Spinal cord (tissue), 10 donors: ENCODE data around the gene PMCH. TPM values are rescaled to one million over a fixed set of nuclear protein-coding genes. Genes with fewer than 3 reads are reported as not detected.
"Not testable (repeated sequence)": the region's sequence is repeated elsewhere in the genome, so short reads cannot be mapped to it uniquely, and the experiment has no call there.

ENCODE experiments used
- DNase-seq, 6 donors: peaks; one replicate each; pipeline versions ENCODE4 v3.0.0 to v3.0.0-alpha.2; 2013 to 2015; ENCODE audit warnings: low spot score in 6 of 6, low read depth in 4 of 6
- H3K27ac ChIP-seq: one replicate; pipeline ENCODE4 v1.5.1; 2013; ENCODE audit warnings: low read depth, low read length, control low read depth
- H3K27me3 ChIP-seq: one replicate; pipeline ENCODE4 v1.6.1; 2013; ENCODE audit warnings: low read length; ENCODE audit not compliant: control insufficient read depth, insufficient read depth
- H3K36me3 ChIP-seq: one replicate; pipeline ENCODE4 v1.6.1; 2013; ENCODE audit warnings: low read length; ENCODE audit not compliant: control insufficient read depth, insufficient read depth
- H3K4me1 ChIP-seq: one replicate; pipeline ENCODE4 v1.6.1; 2013; ENCODE audit warnings: low read length; ENCODE audit not compliant: control insufficient read depth, insufficient read depth
- H3K4me3 ChIP-seq: one replicate; pipeline ENCODE4 v1.5.1; 2013; ENCODE audit warnings: low read depth, low read length, control low read depth
- H3K9me3 ChIP-seq: one replicate; pipeline ENCODE4 v1.6.1; 2013; ENCODE audit warnings: low read length; ENCODE audit not compliant: control insufficient read depth, insufficient read depth
- WGBS: methylation state at CpG from one replicate; pipeline ENCODE4 v1.1.5; 2013; ENCODE audit warnings: missing lambda C conversion rate; ENCODE audit not compliant: insufficient coverage; 5-methylcytosine and 5-hydroxymethylcytosine counted together
- long read RNA-seq, 4 donors: transcript quantifications; one replicate each; lab custom pipeline, GENCODE V29; 2026
- polyA plus RNA-seq, 2 donors: library from polyadenylated mRNA; unstranded; fragments of 120-200 nt; gene quantifications; one replicate each; pipeline ENCODE4 v1.2.1, GENCODE V29; 2013; ENCODE audit not compliant: insufficient read length in 2 of 2
- total RNA-seq, 2 donors: library from RNA; depleted of rRNA in 1 of 2; stranded (reverse); fragments of 120-200 nt in 1 of 2; fragments of >200 nt in 1 of 2; gene quantifications; one replicate each; pipeline versions ENCODE4 v1.2.3 to v1.2.4, GENCODE V29; 2013 to 2014
- donor health status: healthy.

The PMCH gene, protein sequence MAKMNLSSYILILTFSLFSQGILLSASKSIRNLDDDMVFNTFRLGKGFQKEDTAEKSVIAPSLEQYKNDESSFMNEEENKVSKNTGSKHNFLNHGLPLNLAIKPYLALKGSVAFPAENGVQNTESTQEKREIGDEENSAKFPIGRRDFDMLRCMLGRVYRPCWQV
- under 1 TPM in 1 of 2 donors, not detected in 1; 0.33 TPM for total RNA-seq
- polyA plus RNA-seq: under 1 TPM; 0.48 to 0.79 TPM
- long read RNA-seq, donor 1: 0 reads
- long read RNA-seq, donor 2: 0 reads
- long read RNA-seq, donor 3: 0 reads
- long read RNA-seq, donor 4: 0 reads

DNA sequence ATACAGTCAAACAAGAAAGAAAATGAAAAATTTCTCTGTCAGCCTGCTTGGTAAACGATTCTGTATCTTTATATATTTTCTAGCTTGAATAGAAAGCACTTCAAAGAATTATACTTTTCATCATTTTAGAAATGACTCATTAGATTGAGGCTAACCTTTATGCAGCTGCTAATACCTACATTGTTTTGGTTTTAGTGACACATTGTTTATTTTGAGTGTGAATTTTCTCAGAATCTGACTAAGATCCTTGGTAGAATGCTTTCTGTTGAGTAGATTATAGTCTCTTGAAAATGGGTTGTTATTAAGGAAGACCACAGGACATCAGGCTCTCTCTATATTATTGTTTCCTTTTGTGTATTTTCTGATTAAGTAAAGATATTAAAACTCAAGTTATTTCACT, at the start of gene PMCH:
TSS of gene PMCH (minus strand) at position 45 of the 400 bp plus-strand sequence. CDS start 63 bp downstream, outside the sequence.
- no peak for DNase-seq
- no CpG with 5 or more reads among the region's 1 CpG for WGBS
- no peaks in the 10 kb centered on the region for H3K36me3 ChIP-seq
- H3K27ac ChIP-seq: no peak within 1 kb of the TSS
- H3K4me1 ChIP-seq: no peaks in the 10 kb centered on the region
- no peaks in the 10 kb centered on the region for H3K9me3 ChIP-seq
- H3K4me3 ChIP-seq: no peak within 1 kb of the TSS
- H3K27me3 ChIP-seq: no peaks in the 10 kb centered on the region

DNA sequence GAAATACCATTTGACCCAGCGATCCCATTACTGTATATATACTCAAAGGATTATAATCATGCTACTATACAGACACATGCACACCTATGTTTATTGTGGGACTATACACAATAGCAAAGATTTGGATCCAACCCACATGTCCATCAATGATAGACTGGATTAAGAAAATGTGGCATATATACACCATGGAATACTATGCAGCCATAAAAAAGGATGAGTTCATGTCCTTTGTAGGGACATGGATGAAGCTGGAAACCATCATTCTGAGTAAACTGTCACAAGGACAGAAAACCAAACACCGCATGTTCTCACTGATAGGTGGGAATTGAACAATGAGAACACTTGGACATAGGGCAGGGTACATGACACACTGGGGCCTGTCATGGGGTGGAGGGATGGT, 43.2 kb upstream of the PMCH start:
- not testable (repeated sequence) for H3K4me1 ChIP-seq, H3K4me3 ChIP-seq, H3K9me3 ChIP-seq, H3K36me3 ChIP-seq, H3K27ac ChIP-seq, DNase-seq, H3K27me3 ChIP-seq
- WGBS: no CpG with 5 or more reads among the region's 2 CpGs

DNA sequence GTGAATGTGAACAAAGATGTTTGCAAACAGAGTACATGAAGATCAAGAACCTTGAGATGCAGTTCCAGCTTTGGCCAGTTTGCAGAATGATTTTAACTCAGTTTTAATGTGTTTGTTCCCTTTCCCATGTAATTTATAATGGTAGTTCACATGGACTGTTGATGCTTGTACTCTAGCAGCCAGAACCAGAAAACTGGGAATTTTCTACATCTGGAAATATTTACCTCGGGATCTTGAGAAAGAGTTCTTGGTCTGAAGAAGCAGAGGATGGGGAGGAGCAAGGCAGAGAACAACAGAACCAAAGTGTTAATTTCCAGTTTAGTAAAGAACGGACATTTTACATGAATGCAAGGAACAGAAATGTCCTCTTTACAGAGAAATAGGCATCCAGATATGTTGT, 37.0 kb upstream of the PMCH start:
- H3K27me3 ChIP-seq: no peaks in the 10 kb centered on the region
- no peaks in the 10 kb centered on the region for H3K9me3 ChIP-seq
- DNase-seq: no peak
- H3K27ac ChIP-seq: no peak overlapping the region
- no peaks in the 10 kb centered on the region for H3K36me3 ChIP-seq
- WGBS: 88% methylated on average over 1 of the region's 2 CpGs
- no peak overlapping the region for H3K4me3 ChIP-seq
- no peaks in the 10 kb centered on the region for H3K4me1 ChIP-seq

DNA sequence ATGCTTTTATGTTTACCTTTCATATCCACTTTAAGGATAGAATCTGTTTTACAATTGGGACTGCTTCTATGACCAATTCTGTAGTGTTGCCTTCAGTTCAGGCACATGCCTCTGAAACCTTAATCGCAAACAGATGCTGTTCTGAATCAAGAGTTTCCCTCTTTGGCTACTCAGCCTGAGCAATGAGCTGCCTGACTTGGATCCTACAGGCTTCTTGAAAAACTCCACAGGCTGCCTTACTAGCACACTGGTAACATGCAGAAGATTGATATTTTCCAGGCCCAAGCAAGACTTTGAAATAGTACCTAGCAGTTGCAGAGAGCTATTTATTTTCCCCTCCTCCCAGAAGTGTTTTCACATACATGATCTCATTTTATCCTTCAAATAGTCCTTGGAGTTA, 34.8 kb upstream of the PMCH start:
- H3K36me3 ChIP-seq: no peaks in the 10 kb centered on the region
- H3K27me3 ChIP-seq: no peaks in the 10 kb centered on the region
- H3K9me3 ChIP-seq: no peaks in the 10 kb centered on the region
- peak in 1 of 6 donors; percentile 6 for DNase-seq
- no peaks in the 10 kb centered on the region for H3K4me1 ChIP-seq
- no peak overlapping the region for H3K27ac ChIP-seq
- WGBS: 94% methylated on average over 1 of the region's 1 CpG
- no peak overlapping the region for H3K4me3 ChIP-seq

DNA sequence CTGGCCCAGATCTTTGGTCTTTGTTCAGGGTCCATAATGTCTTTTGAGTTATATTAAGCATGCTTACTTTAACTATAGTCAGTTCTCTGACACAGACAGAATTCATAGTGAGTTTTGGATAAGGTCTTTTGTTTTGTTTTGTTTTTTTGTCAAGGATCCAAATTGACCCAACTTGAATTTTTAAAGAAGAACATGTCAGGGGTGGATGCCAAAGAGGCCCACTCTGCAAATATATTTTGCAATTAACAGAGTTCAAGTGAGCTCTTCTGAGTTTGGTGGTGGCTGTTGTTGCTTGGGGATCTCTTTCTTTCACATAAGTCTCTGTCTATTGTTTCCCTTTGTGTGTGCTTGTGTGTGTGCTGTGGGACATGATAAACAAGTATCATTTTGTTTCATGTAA, 34.4 kb upstream of the PMCH start:
- no peak overlapping the region for H3K27ac ChIP-seq
- no peaks in the 10 kb centered on the region for H3K9me3 ChIP-seq
- H3K27me3 ChIP-seq: no peaks in the 10 kb centered on the region
- peak in 1 of 6 donors; percentile 1 for DNase-seq
- no peaks in the 10 kb centered on the region for H3K36me3 ChIP-seq
- H3K4me3 ChIP-seq: no peak overlapping the region
- H3K4me1 ChIP-seq: no peaks in the 10 kb centered on the region

DNA sequence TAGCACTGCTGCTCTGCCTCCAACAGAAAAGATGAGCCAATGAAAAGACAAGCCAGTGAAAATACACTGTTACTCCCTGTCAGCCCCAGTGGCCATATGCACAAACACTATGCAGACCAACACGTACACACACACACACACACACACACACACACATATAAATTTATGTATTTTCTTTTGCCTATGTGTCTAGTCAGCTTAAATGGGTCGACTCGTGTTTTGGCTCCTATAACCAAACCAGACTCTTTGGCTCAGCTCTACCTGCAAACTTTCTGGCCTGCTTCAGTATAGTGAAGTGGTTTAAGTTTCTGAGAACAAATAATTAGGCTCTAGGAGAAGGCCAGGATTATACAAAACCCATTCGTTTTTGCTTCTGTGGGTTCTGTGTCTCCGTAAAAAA, 30.3 kb upstream of the PMCH start:
- Histone ChIP-seq H3K27me3 (no peaks in the 10 kb centered on the region), H3K9me3 (no peaks in the 10 kb centered on the region), H3K27ac (no peak overlapping the region), H3K4me1 (no peaks in the 10 kb centered on the region), H3K36me3 (no peaks in the 10 kb centered on the region), H3K4me3 (no peak overlapping the region)
- no peak for DNase-seq
- WGBS: no CpG with 5 or more reads among the region's 5 CpGs

DNA sequence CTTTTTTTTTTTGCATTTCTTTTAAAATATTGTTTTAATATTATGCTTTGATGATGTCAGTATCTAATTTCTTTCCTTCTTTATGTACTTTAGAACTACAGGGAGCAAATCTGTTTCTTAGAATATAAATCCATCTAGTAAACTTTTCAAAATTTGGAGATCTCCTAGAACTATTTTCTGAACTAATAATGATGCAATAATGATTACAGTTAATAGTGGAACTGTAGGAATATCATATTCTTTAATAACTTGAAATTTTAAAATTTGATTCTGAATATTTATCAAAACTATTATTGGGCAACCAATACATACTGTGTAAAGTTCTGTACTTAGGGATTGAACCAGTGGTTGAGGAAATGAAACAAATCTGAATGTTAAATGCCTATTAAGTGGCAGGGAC, 23.1 kb upstream of the PMCH start:
- DNase-seq: no peak
- no peaks in the 10 kb centered on the region for H3K27me3 ChIP-seq
- H3K27ac ChIP-seq: no peak overlapping the region
- H3K36me3 ChIP-seq: no peaks in the 10 kb centered on the region
- no peak overlapping the region for H3K4me3 ChIP-seq
- H3K9me3 ChIP-seq: no peaks in the 10 kb centered on the region
- no peaks in the 10 kb centered on the region for H3K4me1 ChIP-seq

DNA sequence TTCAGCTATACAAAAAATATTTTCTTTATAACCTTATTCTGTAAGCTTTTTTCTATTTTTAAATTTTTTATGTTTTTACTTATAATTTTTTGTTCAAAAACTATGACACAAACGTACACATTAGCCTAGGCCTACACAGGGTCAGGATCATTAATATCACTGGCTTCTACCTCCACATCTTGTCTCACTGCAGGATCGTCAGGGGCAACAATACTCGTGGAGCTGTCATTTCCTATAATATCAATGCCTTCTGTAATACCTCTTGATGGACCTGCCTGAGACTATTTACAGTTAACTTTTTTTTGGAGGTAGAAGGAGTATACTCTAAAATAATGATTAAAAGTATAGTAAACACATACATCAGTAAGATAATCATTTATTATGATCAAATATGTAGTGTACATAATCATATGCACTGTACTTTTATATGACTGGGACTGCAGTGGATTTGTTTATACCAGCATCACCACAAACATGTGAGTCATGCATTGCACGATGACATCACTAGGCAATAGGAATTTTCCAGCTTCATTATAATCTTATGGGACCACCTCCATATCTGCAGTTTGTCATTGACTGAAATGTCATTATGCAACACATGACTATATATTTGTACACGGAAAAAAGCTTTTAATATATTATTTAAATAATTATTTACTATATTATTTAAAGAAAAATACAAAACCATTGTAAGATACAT, 18.5 kb upstream of the PMCH start:
- H3K4me3 ChIP-seq: no peak overlapping the region
- DNase-seq: no peak
- H3K9me3 ChIP-seq: no peaks in the 10 kb centered on the region
- H3K4me1 ChIP-seq: no peaks in the 10 kb centered on the region
- WGBS: no CpG with 5 or more reads among the region's 5 CpGs
- no peaks in the 10 kb centered on the region for H3K36me3 ChIP-seq
- H3K27me3 ChIP-seq: no peaks in the 10 kb centered on the region
- no peak overlapping the region for H3K27ac ChIP-seq

DNA sequence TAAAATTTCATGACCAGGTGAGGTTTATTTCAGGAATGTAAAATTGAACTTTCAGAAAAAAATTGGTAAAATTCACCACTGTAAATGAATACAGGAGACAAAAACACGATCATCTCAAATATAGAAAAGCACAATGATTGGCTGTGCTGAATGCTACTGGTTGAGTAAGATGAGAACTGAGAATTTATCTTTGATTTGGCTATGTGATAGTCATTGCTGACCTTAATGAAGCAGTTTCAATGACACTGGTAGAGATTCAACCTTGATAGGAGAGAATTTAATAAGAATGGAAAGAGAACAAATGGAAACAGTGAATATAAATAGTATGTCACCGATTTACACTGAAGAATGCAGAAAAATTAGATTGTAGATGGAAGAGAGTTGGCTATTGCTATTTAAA, 6.4 kb upstream of the PMCH start:
- no peak overlapping the region for H3K4me3 ChIP-seq
- no peak for DNase-seq
- H3K27me3 ChIP-seq: no peaks in the 10 kb centered on the region
- H3K9me3 ChIP-seq: peaks cover 2% of the 10 kb centered on the region
- 100% methylated on average over 1 of the region's 2 CpGs for WGBS
- H3K4me1 ChIP-seq: no peaks in the 10 kb centered on the region
- H3K27ac ChIP-seq: no peak overlapping the region
- H3K36me3 ChIP-seq: no peaks in the 10 kb centered on the region

DNA sequence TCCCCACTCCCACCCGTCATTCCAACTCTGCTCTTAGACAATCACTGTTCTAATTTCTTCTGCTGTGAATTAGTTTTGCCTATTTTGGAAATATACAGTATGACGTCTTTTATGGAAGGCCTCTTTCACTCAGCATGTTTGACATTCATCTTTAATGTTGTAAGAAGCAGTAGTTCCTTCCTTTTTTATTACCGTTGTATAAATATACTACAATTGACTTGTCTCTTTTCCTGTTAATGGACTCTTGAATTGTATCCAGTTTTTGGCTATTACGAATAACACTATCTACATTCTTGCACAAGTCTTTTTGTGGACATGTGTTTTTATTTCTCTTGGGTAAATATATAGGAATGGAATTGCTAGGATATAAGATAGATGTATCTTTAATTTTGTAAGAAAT, 4.9 kb upstream of the PMCH start:
- Histone ChIP-seq H3K27me3 (no peaks in the 10 kb centered on the region), H3K9me3 (no peaks in the 10 kb centered on the region), H3K27ac (no peak overlapping the region), H3K4me3 (no peak overlapping the region), H3K36me3 (no peaks in the 10 kb centered on the region), H3K4me1 (no peaks in the 10 kb centered on the region)
- no peak for DNase-seq
- no CpG with 5 or more reads among the region's 4 CpGs for WGBS
